ENCODE measurements around the gene BBS5.

The BBS5 gene

GRCh38 chr2:169464466-169464865 lies 14.8 kb upstream of the BBS5 start:
- peak overlapping the region; percentile 36 for H3K27ac ChIP-seq
- H3K4me1 ChIP-seq (ENCODE audit: control insufficient read depth in 1 of 2, insufficient read depth in 1 of 2, low read depth in 1 of 2, low read length in 1 of 2), result no peaks in the 10 kb centered on the region
- H3K4me3 ChIP-seq (ENCODE audit: low read depth in 1 of 2, low read length in 1 of 2), result no peak overlapping the region
- no peak for TF ChIP-seq CTCF (IDR thresholded peaks at IDR 0.05)
- no peaks in the 10 kb centered on the region for H3K27me3 ChIP-seq
- H3K36me3 ChIP-seq, result no peaks in the 10 kb centered on the region
- H3K9me3 ChIP-seq, result no peaks in the 10 kb centered on the region

GRCh38 chr2:169464882-169465281 lies 14.4 kb upstream of the BBS5 start:
- TF ChIP-seq CTCF (IDR thresholded peaks at IDR 0.05), result no peak
- no peaks in the 10 kb centered on the region for H3K27me3 ChIP-seq
- peak overlapping the region; percentile 36 for H3K27ac ChIP-seq
- H3K9me3 ChIP-seq, result no peaks in the 10 kb centered on the region
- no peak overlapping the region for H3K4me3 ChIP-seq (ENCODE audit: low read depth in 1 of 2, low read length in 1 of 2)
- H3K4me1 ChIP-seq (ENCODE audit: control insufficient read depth in 1 of 2, insufficient read depth in 1 of 2, low read depth in 1 of 2, low read length in 1 of 2), result no peaks in the 10 kb centered on the region
- H3K36me3 ChIP-seq, result no peaks in the 10 kb centered on the region

- no peak for TF ChIP-seq CTCF (IDR thresholded peaks at IDR 0.05)
- Histone ChIP-seq H3K9me3 (no peaks in the 10 kb centered on the region), H3K27me3 (no peaks in the 10 kb centered on the region), H3K4me1 (ENCODE audit: control insufficient read depth in 1 of 2, insufficient read depth in 1 of 2, low read depth in 1 of 2, low read length in 1 of 2) (no peaks in the 10 kb centered on the region), H3K27ac (no peak overlapping the region), H3K36me3 (no peaks in the 10 kb centered on the region), H3K4me3 (ENCODE audit: low read depth in 1 of 2, low read length in 1 of 2) (no peak overlapping the region)
These were observed 10.5 kb upstream of the BBS5 start for GRCh38 chr2:169468841-169469240.

- H3K27ac ChIP-seq, result no peak overlapping the region
- H3K4me1 ChIP-seq (ENCODE audit: control insufficient read depth in 1 of 2, insufficient read depth in 1 of 2, low read depth in 1 of 2, low read length in 1 of 2), result no peaks in the 10 kb centered on the region
- no peaks in the 10 kb centered on the region for H3K9me3 ChIP-seq
- TF ChIP-seq CTCF (IDR thresholded peaks at IDR 0.05), result no peak
- H3K36me3 ChIP-seq, result no peaks in the 10 kb centered on the region
- no peak overlapping the region for H3K4me3 ChIP-seq (ENCODE audit: low read depth in 1 of 2, low read length in 1 of 2)
- no peaks in the 10 kb centered on the region for H3K27me3 ChIP-seq
These were observed 9.2 kb upstream of the BBS5 start for GRCh38 chr2:169469952-169470572.

GRCh38 chr2:169472249-169472648 lies 7.0 kb upstream of the BBS5 start:
- Histone ChIP-seq H3K27me3 (no peaks in the 10 kb centered on the region), H3K27ac (no peak overlapping the region), H3K36me3 (no peaks in the 10 kb centered on the region), H3K4me3 (ENCODE audit: low read depth in 1 of 2, low read length in 1 of 2) (no peak overlapping the region), H3K4me1 (ENCODE audit: control insufficient read depth in 1 of 2, insufficient read depth in 1 of 2, low read depth in 1 of 2, low read length in 1 of 2) (no peaks in the 10 kb centered on the region), H3K9me3 (no peaks in the 10 kb centered on the region)
- no peak for TF ChIP-seq CTCF (IDR thresholded peaks at IDR 0.05)
